ENCODE data around the gene AP3D1.

GRCh38 chr19:2188708-2189385, 37.5 kb upstream of the AP3D1 start:
- TF ChIP-seq, protein P1, sequence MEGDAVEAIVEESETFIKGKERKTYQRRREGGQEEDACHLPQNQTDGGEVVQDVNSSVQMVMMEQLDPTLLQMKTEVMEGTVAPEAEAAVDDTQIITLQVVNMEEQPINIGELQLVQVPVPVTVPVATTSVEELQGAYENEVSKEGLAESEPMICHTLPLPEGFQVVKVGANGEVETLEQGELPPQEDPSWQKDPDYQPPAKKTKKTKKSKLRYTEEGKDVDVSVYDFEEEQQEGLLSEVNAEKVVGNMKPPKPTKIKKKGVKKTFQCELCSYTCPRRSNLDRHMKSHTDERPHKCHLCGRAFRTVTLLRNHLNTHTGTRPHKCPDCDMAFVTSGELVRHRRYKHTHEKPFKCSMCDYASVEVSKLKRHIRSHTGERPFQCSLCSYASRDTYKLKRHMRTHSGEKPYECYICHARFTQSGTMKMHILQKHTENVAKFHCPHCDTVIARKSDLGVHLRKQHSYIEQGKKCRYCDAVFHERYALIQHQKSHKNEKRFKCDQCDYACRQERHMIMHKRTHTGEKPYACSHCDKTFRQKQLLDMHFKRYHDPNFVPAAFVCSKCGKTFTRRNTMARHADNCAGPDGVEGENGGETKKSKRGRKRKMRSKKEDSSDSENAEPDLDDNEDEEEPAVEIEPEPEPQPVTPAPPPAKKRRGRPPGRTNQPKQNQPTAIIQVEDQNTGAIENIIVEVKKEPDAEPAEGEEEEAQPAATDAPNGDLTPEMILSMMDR (IDR thresholded peaks at IDR 0.05; ENCODE audit: insufficient read depth, low read depth, low read length): no peak
- TF ChIP-seq EZH2 (IDR thresholded peaks at IDR 0.05; ENCODE audit: insufficient read depth, low read length): no peak

Measured in astrocyte (in vitro differentiated cells and primary cell).